ENCODE results near the gene NBPF26.
"Not testable (repeated sequence)": the region's sequence is repeated elsewhere in the genome, so short reads cannot be mapped to it uniquely, and the experiment has no call there.

The NBPF26 gene

DNA sequence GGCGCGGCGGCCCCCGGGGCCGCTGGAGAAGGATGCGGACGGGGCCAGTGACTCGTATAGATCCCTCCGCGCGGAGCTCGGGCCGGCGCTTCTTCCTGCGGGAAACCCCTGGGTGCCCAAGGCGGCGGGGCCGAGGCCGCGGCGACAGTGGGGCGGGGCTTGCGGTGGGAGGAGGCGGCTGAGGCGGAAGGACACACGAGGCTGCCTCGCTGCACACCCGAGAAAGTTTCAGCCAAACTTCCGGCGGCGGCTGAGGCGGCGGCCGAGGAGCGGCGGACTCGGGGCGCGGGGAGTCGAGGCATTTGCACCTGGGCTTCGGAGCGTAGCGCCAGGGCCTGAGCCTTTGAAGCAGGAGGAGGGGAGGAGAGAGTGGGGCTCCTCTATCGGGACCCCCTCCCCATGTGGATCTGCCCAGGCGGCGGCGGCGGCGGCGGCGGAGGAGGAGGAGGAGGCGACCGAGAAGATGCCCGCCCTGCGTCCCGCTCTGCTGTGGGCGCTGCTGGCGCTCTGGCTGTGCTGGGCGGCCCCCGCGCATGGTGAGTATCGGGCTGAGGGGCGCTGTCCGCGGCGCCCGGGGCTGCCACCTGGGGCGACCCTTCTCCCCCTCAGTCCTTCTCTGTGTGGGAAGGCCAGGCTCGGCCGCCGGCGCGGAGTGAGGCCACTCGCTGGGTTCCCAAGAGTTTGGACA, at the start of gene NBPF26:
NBPF26 (plus strand) TSS at position 231 of the 688 bp plus-strand sequence.
- DNase-seq, result peak; percentile 0 to 85 (median 64)
- intact Hi-C loops (cut with DNase I), result not testable (repeated sequence)

- DNase-seq; intact Hi-C loops (cut with DNase I): not testable (repeated sequence)
Measured at GRCh38 chr1:120680106-120680819, 43.5 kb upstream of the NBPF26 start.

DNA sequence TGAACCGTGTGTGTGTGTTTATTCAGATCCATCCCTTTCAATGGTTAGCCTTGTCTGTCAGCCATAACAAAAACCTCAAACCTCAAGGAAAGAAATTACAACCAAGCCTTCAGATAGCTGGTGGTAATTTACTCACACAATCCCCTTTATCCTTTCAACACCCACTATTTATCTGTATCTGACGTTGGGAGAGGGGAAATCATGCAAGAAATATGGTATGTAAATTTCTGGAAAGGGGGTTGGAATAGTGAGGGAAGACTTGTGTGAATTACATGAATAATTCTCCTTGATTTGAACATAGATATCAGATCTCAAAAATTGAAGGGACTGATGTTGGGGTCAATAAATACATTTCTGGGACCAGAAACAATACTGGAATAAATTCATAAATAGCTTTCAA, 42.8 kb upstream of the NBPF26 start:
- intact Hi-C loops (cut with DNase I); DNase-seq: not testable (repeated sequence)

GRCh38 chr1:120684397-120684796, 39.3 kb upstream of the NBPF26 start:
- intact Hi-C loops (cut with DNase I), result not testable (repeated sequence)
- peak in 1 of 42 donors; percentile 6 for DNase-seq

DNA sequence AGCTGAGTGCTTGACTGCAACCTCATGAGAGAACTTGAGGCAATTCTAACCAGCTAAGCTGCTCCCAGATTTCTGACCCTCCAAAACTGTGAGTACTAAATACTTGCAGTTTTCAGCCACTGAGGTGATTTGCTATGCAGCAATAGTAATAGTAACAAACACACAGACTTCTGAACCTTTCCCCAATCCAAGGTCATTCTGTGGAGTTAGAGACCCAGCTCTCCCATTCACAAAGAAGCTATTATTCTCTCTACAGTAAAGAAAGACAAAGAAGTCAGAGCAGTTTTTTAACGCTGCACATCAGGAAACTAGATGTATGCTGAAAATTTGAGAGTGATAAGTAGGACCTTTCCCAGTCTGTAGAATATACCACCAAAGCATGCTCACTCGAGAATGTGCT, 38.1 kb upstream of the NBPF26 start:
- intact Hi-C loops (cut with DNase I); DNase-seq: not testable (repeated sequence)

- DNase-seq; intact Hi-C loops (cut with DNase I): not testable (repeated sequence)
Measured at GRCh38 chr1:120687250-120687649, 36.5 kb upstream of the NBPF26 start.

- intact Hi-C loops (cut with DNase I), result not testable (repeated sequence)
- peak in 19 of 42 donors; percentile 0 to 38 (median 11) for DNase-seq
Measured at GRCh38 chr1:120700807-120701562, 22.8 kb upstream of the NBPF26 start.

GRCh38 chr1:120723358-120723714, 409 bp upstream of the NBPF26 start:
- DNase-seq; intact Hi-C loops (cut with DNase I): not testable (repeated sequence)

GRCh38 chr1:120724507-120724906, 762 bp downstream of the NBPF26 start:
- peak in 22 of 42 donors; percentile 2 to 44 (median 17) for DNase-seq
- intact Hi-C loops (cut with DNase I), result not testable (repeated sequence)

GRCh38 chr1:120728811-120729210, 5.1 kb downstream of the NBPF26 start:
- intact Hi-C loops (cut with DNase I), result not testable (repeated sequence)
- DNase-seq, result peak in 1 of 42 donors; percentile 41

DNA sequence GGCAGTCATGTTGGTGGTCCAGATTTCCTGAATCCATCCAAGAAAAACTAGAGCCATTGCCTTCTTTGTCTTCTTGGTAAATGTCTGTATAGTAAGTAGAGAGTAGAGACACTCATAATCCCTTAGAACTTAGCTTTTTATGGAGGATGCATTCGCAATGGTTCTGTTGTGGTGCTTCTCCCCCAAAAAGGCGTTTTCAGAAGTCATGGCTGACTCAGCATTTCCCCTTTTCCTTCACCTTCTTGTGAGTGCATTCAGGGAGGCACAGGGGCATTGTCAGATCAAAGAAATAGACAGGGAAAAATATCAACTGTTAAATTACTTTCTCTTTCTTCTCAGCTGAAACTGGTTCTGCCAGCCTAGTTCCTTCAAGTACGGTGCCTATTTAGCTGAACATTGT, 45.3 kb downstream of the NBPF26 start:
- peak in 16 of 42 donors; percentile 0 to 36 (median 3) for DNase-seq
- intact Hi-C loops (cut with DNase I), result not testable (repeated sequence)

DNA sequence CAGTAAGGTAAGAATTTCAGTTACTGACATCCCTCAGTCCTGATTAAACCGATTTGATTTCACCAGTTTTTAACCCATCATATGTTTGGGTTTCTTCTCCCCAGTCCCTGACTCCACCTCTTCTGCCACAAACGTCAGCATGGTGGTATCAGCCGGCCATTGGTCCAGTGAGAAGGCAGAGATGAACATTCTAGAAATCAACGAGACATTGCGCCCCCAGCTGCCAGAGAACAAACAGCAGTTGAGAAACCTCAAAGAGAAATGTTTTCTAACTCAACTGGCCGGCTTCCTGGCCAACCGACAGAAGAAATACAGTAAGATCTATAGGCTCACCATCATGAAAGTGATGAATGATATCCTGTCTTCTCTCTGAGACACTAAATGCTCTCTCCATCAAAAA, 81.7 kb downstream of the NBPF26 start:
- DNase-seq, result peak in 1 of 42 donors; percentile 15
- intact Hi-C loops (cut with DNase I), result not testable (repeated sequence)

DNA sequence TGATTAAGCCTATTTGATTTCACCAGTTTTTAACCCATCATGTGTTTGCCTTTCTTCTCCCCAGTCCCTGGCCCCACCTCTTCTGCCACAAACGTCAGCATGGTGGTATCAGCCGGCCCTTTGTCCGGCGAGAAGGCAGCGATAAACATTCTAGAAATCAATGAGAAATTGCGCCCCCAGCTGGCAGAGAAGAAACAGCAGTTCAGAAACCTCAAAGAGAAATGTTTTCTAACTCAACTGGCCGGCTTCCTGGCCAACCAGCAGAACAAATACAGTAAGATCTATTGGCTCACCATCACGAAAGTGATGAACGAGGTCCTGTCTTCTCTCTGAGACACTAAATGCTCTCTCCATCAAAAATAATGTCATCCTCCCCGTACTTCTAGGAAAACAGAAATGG, 88.1 kb downstream of the NBPF26 start:
- peak in 37 of 42 donors; percentile 1 to 73 (median 33) for DNase-seq
- intact Hi-C loops (cut with DNase I), result not testable (repeated sequence)

DNA sequence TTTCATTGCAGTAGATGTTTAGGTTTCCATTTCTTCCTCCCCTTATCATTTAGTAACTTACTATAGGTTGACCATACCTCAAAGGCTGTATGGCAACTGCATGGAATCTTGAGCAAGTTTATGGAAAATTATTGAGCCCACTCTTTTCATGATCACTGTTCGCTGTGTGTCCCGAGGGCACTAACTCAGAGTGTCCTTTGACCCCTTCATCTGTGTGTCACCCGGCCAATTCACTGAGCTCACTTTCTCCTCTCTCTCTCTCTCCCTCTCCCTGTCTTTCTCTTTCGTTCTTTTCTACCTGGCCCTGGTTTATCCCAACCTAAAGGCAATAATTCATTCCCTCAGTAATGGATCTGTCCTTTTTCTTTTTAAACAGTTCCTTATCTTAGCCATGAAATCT, 101.3 kb downstream of the NBPF26 start:
- intact Hi-C loops (cut with DNase I); DNase-seq: not testable (repeated sequence)

DNA sequence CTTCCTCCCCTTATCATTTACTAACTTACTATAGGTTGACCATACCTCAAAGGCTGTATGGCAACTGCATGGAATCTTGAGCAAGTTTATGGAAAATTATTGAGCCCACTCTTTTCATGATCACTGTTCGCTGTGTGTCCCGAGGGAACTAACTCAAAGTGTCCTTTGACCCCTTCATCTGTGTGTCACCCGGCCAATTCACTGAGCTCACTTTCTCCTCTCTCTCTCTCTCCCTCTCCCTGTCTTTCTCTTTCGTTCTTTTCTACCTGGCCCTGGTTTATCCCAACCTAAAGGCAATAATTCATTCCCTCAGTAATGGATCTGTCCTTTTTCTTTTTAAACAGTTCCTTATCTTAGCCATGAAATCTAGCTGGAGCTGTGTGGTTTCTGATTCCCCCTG, 102.9 kb downstream of the NBPF26 start:
- DNase-seq; intact Hi-C loops (cut with DNase I): not testable (repeated sequence)

DNA sequence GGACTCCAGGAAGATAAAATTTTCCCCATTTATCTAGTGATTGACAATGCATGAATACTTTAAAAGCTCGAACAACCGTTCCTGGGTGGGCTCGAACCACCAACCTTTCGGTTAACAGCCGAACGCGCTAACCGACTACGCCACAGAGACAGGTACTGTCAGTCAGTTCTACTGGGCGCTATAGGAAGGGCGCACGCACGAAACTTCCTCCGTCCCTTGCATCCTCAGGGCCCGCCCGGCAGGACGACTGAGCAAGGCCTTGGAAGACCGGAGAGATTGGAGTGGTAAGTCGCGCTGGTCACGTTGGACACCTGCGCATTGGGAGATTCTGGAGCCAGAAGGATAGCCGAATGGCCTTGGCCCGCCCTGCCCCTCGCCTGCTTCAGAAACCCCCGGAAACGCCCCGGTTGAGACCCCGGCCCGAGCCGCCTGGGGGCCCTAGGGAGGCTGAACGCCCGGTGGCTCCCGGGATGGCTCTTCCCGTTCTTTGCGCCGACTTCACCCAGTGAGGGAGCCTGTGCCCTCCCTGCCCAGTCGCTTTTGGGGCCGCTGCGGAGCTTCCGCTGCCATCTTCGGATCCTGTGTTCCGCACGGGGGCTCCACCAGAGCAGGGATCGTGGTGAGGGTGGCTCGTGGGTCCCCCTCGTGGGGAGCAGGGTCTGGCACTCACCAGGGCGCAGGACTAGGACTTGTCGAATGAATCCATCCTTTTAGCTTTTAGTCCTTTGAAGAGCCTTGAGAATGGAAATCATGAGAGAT, 120.6 kb downstream of the NBPF26 start:
- peak in 40 of 42 donors; percentile 18 to 90 (median 75) for DNase-seq
- intact Hi-C loops (cut with DNase I), result not testable (repeated sequence)

GRCh38 chr1:120844945-120845330, 121.2 kb downstream of the NBPF26 start:
- intact Hi-C loops (cut with DNase I), result not testable (repeated sequence)
- DNase-seq, result peak in 5 of 42 donors; percentile 3 to 15 (median 12)

- DNase-seq, result peak in 35 of 42 donors; percentile 5 to 74 (median 25)
- intact Hi-C loops (cut with DNase I), result not testable (repeated sequence)
Measured at GRCh38 chr1:120849400-120850286, 125.9 kb downstream of the NBPF26 start.
